ENCODE data around the gene DTNA.
"Not testable (repeated sequence)": the region's sequence is repeated elsewhere in the genome, so short reads cannot be mapped to it uniquely, and the experiment has no call there.

GRCh38 chr18:34689750-34690149, 20.3 kb upstream of the DTNA start:
- not testable (repeated sequence) for TF ChIP-seq ZNF274 (IDR thresholded peaks at IDR 0.05; ENCODE audit: low read depth, low read length); YY1 (IDR thresholded peaks at IDR 0.05; ENCODE audit: insufficient read depth, insufficient read length)
